Immature natural killer cell (primary cell): ENCODE results near the gene GALNT10. TPM values are rescaled to one million over a fixed set of nuclear protein-coding genes. Genes with fewer than 3 reads are reported as not detected.
"Not testable (repeated sequence)": the region's sequence is repeated elsewhere in the genome, so short reads cannot be mapped to it uniquely, and the experiment has no call there.

Source experiments
- DNase-seq, 3 donors: peaks; one replicate each; pipeline ENCODE4 v3.0.0; 2022; ENCODE audit warnings: mixed read lengths in 1 of 3
- H3K27ac Mint-ChIP-seq, 6 donors: one replicate each; pipeline ENCODE4 v1.8.0; 2020; ENCODE audit warnings: mixed read lengths in 6 of 6, mild to moderate bottlenecking in 5 of 6, inconsistent platforms in 4 of 6, moderate library complexity in 3 of 6
- H3K27me3 Mint-ChIP-seq, 3 donors: one replicate each; pipeline ENCODE4 v1.8.0; 2020 to 2021; ENCODE audit warnings: low read depth in 3 of 3, mild to moderate bottlenecking in 3 of 3, mixed read lengths in 3 of 3, moderate library complexity in 3 of 3, inconsistent platforms in 1 of 3
- H3K36me3 Mint-ChIP-seq, 3 donors: one replicate each; pipeline ENCODE4 v1.8.0; 2020; ENCODE audit warnings: mixed read lengths in 3 of 3, inconsistent platforms in 2 of 3, mild to moderate bottlenecking in 2 of 3
- H3K4me1 Mint-ChIP-seq, 2 donors: one replicate each; pipeline ENCODE4 v1.8.0; 2020; ENCODE audit warnings: inconsistent platforms in 2 of 2, mild to moderate bottlenecking in 2 of 2, mixed read lengths in 2 of 2, moderate library complexity in 1 of 2
- H3K4me3 Mint-ChIP-seq, 5 donors: one replicate each; pipeline ENCODE4 v1.8.0; 2020; ENCODE audit warnings: mild to moderate bottlenecking in 5 of 5, mixed read lengths in 5 of 5, inconsistent platforms in 3 of 5, moderate library complexity in 3 of 5
- H3K9me3 Mint-ChIP-seq, 6 donors: one replicate each; pipeline ENCODE4 v1.8.0; 2020; ENCODE audit warnings: mild to moderate bottlenecking in 6 of 6, mixed read lengths in 6 of 6, inconsistent platforms in 4 of 6, moderate library complexity in 3 of 6
- polyA plus RNA-seq, 3 donors: library from polyadenylated mRNA; unstranded; fragments of 300-500 nt; fragmentation: Illumina TruSeq; gene quantifications; one replicate each; pipeline ENCODE4 v1.2.3, GENCODE V29; 2021

The GALNT10 gene
- polyA plus RNA-seq, 3 donors from 2014 or later = 10.4 to 42.8 (median 24.7) TPM

DNA sequence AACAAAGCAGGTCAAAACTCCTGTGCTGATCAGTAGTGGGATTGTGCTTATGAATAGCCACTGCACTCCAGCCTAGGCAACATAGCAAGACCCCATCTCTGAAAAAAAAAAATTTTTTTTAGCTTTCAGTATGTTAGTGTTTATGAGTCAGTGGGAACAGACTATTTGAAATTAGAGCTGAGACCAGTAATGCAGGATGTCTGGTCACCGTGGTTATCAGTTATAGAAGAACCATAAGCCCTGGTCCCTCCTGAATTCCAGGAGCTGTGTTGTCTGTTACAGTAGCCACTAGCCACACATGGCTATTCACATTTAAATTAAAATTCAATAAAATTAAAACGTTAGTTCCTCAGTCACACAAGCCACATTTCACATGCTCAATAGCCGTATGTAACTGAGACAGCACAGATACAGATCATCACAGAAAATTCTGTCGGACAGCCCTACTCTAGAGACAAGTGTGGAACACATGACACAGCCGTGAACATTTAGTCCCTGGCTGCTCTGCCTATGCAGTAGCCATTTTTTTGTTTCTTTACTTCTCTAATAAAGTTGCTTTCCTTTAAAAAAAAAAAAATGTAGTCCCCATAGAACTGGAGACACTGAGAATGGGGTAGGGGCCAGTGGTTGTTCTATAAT is 159.2 kb downstream of the GALNT10 start:
- no peak overlapping the region for H3K4me3 Mint-ChIP-seq
- H3K4me1 Mint-ChIP-seq = peaks cover 33 to 69% of the 10 kb centered on the region in 2 donors
- no peak for DNase-seq
- peak overlapping the region in 1 of 6 donors; percentile 67 for H3K27ac Mint-ChIP-seq
- H3K36me3 Mint-ChIP-seq = peaks cover 0 to 4% (median 3%) of the 10 kb centered on the region in 3 donors
- H3K27me3 Mint-ChIP-seq = peaks cover 0 to 5% (median 0%) of the 10 kb centered on the region in 3 donors
- no peaks in the 10 kb centered on the region for H3K9me3 Mint-ChIP-seq

GRCh38 chr5:154351141-154351540 is 160.6 kb downstream of the GALNT10 start:
- Mint-ChIP-seq H3K36me3 (peaks cover 0 to 3% (median 0%) of the 10 kb centered on the region in 3 donors), H3K27me3 (peaks cover 0 to 5% (median 0%) of the 10 kb centered on the region in 3 donors), H3K27ac (peak overlapping the region in 1 of 6 donors; percentile 13), H3K4me1 (peaks cover 43 to 81% of the 10 kb centered on the region in 2 donors), H3K4me3 (no peak overlapping the region), H3K9me3 (no peaks in the 10 kb centered on the region)
- DNase-seq = no peak

DNA sequence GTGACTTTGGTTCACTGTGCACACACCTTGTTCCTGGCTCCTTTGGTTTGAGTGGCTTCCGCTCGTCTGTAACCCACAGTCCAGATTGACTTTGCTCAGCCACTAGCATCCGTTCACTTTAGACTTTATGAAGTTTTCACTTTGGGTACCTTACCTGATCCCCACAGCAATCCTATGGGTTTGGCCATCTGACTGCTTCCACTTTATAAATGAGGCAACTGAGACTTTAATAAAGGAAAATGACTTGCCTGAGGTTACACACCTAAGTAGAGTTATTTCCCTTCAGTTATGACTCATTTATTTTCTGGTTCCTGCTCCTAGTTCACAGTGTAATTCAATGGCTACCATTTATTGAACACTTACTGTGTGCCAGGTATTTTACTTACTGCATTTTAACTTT is 161.0 kb downstream of the GALNT10 start:
- H3K4me3 Mint-ChIP-seq = no peak overlapping the region
- H3K4me1 Mint-ChIP-seq = peaks cover 47 to 82% of the 10 kb centered on the region in 2 donors

DNA sequence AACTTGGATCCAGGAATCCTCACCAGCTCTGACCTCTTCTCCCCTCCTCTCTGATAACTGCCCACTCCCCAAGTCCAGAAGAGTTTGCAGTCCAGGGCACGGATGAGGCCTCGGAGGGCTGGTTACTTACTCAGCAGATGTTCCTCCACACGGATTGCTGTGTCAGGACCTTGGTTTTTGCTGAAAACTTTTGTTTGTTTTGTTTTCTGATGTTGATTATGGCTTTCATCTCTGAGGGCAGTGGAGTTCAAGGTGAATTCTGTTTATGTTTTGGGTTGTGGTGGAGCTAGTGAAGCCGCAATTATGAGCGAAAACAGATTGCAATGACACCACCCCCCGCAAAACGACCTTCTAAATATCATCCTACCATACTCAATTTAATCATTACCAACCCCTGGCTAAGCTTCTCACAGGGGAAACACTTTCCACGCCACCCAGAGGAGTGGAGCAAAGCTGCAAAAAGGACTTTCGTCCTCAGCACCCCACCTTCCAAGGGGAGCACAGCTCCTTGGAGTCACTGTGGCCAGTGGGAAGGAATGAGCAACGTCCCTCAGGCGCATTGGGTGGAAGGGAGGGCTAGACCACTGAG is 162.5 kb downstream of the GALNT10 start:
- H3K9me3 Mint-ChIP-seq = no peaks in the 10 kb centered on the region
- H3K4me1 Mint-ChIP-seq = peaks cover 48 to 91% of the 10 kb centered on the region in 2 donors
- H3K4me3 Mint-ChIP-seq = no peak overlapping the region
- no peak overlapping the region for H3K27ac Mint-ChIP-seq
- H3K36me3 Mint-ChIP-seq = peaks cover 0 to 3% (median 0%) of the 10 kb centered on the region in 3 donors
- peaks cover 0 to 5% (median 0%) of the 10 kb centered on the region in 3 donors for H3K27me3 Mint-ChIP-seq
- no peak for DNase-seq

More for the DNA sequence above, 161.0 kb downstream of the GALNT10 start:
- Mint-ChIP-seq H3K9me3 (no peaks in the 10 kb centered on the region), H3K27ac (peak overlapping the region in 1 of 6 donors; percentile 42), H3K36me3 (peaks cover 0 to 3% (median 0%) of the 10 kb centered on the region in 3 donors), H3K27me3 (peaks cover 0 to 5% (median 0%) of the 10 kb centered on the region in 3 donors)
- DNase-seq = no peak

- no peak for DNase-seq
- Mint-ChIP-seq H3K9me3 (no peaks in the 10 kb centered on the region), H3K4me1 (peaks cover 53 to 90% of the 10 kb centered on the region in 2 donors), H3K36me3 (peaks cover 0 to 3% (median 0%) of the 10 kb centered on the region in 3 donors), H3K27ac (peak overlapping the region in 1 of 6 donors; percentile 11), H3K4me3 (no peak overlapping the region), H3K27me3 (peaks cover 0 to 5% (median 0%) of the 10 kb centered on the region in 3 donors)
Measured at GRCh38 chr5:154355129-154355611, 164.6 kb downstream of the GALNT10 start.

- Mint-ChIP-seq H3K36me3 (peaks cover 0 to 3% (median 0%) of the 10 kb centered on the region in 3 donors), H3K4me1 (peaks cover 49 to 81% of the 10 kb centered on the region in 2 donors), H3K4me3 (no peak overlapping the region), H3K27me3 (peaks cover 0 to 5% (median 0%) of the 10 kb centered on the region in 3 donors), H3K9me3 (no peaks in the 10 kb centered on the region), H3K27ac (peak overlapping the region in 4 of 6 donors; percentile 8 to 18 (median 12))
- no peak for DNase-seq
Measured at GRCh38 chr5:154356020-154356655, 165.6 kb downstream of the GALNT10 start.

- Mint-ChIP-seq H3K27me3 (peaks cover 0 to 5% (median 0%) of the 10 kb centered on the region in 3 donors), H3K4me1 (peaks cover 44 to 72% of the 10 kb centered on the region in 2 donors), H3K9me3 (no peaks in the 10 kb centered on the region), H3K27ac (peak overlapping the region in 1 of 6 donors; percentile 25), H3K4me3 (no peak overlapping the region), H3K36me3 (no peaks in the 10 kb centered on the region)
- DNase-seq = no peak
Measured at GRCh38 chr5:154356958-154357357, 166.4 kb downstream of the GALNT10 start.

DNA sequence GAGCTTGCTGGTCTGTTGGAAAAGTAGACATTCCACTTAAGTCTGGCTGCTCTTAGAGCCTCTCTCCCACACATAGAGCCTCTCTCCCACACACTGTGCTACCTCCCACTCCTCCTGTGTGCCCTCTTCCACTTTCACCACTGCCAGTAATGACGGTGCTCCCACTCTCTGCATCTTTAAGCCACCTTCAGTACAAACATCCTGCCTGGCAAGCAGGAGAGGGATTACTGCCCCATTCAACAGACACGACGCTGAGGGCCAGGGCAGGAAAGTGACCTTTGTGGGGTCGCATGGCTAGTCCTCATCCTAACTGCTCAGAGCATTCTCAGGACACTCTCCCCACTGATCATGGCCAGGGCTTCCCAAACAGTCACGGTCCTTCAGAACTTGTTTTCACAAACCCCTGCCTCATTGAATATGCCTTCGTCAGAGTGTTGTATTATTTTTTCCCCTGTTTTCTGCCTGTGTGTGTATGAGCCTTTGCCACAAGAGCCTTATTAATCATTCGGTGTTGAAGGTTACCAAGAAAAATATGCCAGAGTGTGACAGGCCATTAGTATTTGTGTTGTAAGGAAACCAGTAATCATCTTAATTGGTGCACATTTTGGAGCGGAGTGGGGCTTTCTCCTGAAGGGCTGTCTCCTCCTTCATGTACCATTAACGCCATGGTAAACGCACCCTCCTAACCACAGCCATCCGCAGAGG is 168.1 kb downstream of the GALNT10 start:
- Mint-ChIP-seq H3K36me3 (peaks cover 0 to 3% (median 3%) of the 10 kb centered on the region in 3 donors), H3K4me3 (no peak overlapping the region), H3K27me3 (peaks cover 0 to 2% (median 0%) of the 10 kb centered on the region in 3 donors), H3K27ac (peak overlapping the region in 4 of 6 donors; percentile 1 to 24 (median 14)), H3K4me1 (peaks cover 38 to 57% of the 10 kb centered on the region in 2 donors), H3K9me3 (no peaks in the 10 kb centered on the region)
- DNase-seq = no peak

GRCh38 chr5:154359221-154359573 is 168.7 kb downstream of the GALNT10 start:
- H3K4me1 Mint-ChIP-seq = peaks cover 36 to 52% of the 10 kb centered on the region in 2 donors
- no peak overlapping the region for H3K4me3 Mint-ChIP-seq
- H3K36me3 Mint-ChIP-seq = peaks cover 0 to 4% (median 3%) of the 10 kb centered on the region in 3 donors
- peak overlapping the region in 1 of 6 donors; percentile 24 for H3K27ac Mint-ChIP-seq
- no peak for DNase-seq
- no peaks in the 10 kb centered on the region for H3K27me3 Mint-ChIP-seq
- H3K9me3 Mint-ChIP-seq = no peaks in the 10 kb centered on the region

DNA sequence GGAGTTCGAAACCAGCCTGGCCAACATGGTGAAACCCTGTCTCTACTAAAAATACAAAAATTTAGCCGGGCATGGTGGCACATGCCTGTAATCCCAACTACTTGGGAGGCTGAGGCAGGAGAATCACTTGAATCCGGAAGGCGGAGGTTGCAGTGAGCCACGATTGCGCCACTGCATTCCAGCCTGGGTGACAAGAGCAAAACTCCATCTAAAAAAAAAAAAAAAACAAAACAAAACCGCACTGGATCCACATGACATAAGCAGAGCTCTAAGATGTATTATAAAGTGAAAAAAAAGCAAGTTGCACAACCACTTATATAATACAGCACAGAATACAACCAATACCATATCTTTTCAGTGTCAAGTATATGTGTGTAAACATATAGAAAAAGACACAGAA is 169.7 kb downstream of the GALNT10 start:
- H3K9me3 Mint-ChIP-seq, H3K27me3 Mint-ChIP-seq, H3K4me3 Mint-ChIP-seq, DNase-seq, H3K27ac Mint-ChIP-seq: not testable (repeated sequence)
- Mint-ChIP-seq H3K36me3 (peaks cover 0 to 10% (median 3%) of the 10 kb centered on the region in 3 donors), H3K4me1 (peaks cover 26 to 42% of the 10 kb centered on the region in 2 donors)

DNA sequence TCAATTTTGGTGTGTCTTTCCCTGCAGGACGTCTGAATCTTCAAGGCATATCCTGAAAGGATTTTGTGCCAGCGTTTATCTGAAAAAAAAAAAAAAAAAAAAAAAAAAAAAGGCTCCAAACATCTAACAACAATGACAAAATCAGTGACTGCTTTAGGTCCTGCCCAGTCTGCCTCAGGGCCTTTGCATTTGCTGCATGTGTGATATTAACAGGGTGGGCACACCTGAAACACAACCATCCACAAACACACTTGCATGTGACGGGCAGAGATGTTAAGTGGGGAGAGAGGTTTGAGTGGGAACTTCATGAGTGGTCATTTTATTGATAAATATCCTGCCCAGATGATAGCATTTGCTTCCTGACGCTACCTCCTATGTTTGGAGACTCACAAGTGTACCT is 172.9 kb downstream of the GALNT10 start:
- peaks cover 16 to 18% of the 10 kb centered on the region in 2 donors for H3K4me1 Mint-ChIP-seq

DNA sequence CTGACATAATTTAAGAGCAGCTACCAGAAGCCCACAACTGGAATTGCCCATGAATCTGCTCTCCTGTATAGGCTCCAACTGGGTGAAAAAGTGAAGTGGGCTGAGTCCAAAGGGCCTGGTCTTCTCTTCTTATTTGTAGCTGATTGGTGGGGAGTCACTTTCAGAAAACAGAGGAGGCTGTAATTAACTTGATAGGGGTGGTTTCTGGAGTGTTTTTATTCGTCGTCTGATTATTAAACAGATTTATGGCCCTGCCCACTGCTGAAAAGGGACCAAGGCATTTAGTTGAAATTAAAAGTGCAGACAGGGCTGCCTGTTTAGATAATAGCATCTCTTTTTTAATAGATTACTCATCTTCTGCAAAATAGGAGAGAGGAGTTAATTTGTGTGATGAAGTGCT is 174.2 kb downstream of the GALNT10 start:
- no peak for DNase-seq
- peak overlapping the region in 3 of 6 donors; percentile 43 to 71 (median 61) for H3K27ac Mint-ChIP-seq
- H3K36me3 Mint-ChIP-seq = peaks cover 0 to 10% (median 3%) of the 10 kb centered on the region in 3 donors
- peaks cover 7 to 9% of the 10 kb centered on the region in 2 donors for H3K4me1 Mint-ChIP-seq
- no peak overlapping the region for H3K4me3 Mint-ChIP-seq
- no peaks in the 10 kb centered on the region for H3K27me3 Mint-ChIP-seq
- no peaks in the 10 kb centered on the region for H3K9me3 Mint-ChIP-seq

More for the DNA sequence above, 172.9 kb downstream of the GALNT10 start:
- no peak overlapping the region for H3K27ac Mint-ChIP-seq
- no peak overlapping the region for H3K4me3 Mint-ChIP-seq
- peaks cover 0 to 10% (median 3%) of the 10 kb centered on the region in 3 donors for H3K36me3 Mint-ChIP-seq
- no peaks in the 10 kb centered on the region for H3K9me3 Mint-ChIP-seq
- H3K27me3 Mint-ChIP-seq = no peaks in the 10 kb centered on the region
- DNase-seq = no peak

- Mint-ChIP-seq H3K36me3 (peaks cover 0 to 10% (median 3%) of the 10 kb centered on the region in 3 donors), H3K4me3 (no peak overlapping the region)
Measured at GRCh38 chr5:154365823-154366222, 175.3 kb downstream of the GALNT10 start.

More at GRCh38 chr5:154365823-154366222, 175.3 kb downstream of the GALNT10 start:
- peak overlapping the region in 3 of 6 donors; percentile 1 to 43 (median 28) for H3K27ac Mint-ChIP-seq
- no peaks in the 10 kb centered on the region for H3K27me3 Mint-ChIP-seq
- DNase-seq = no peak
- peaks cover 7 to 11% of the 10 kb centered on the region in 2 donors for H3K4me1 Mint-ChIP-seq
- no peaks in the 10 kb centered on the region for H3K9me3 Mint-ChIP-seq
